ENCODE data around the gene GZMM.

GZMM gene

DNA sequence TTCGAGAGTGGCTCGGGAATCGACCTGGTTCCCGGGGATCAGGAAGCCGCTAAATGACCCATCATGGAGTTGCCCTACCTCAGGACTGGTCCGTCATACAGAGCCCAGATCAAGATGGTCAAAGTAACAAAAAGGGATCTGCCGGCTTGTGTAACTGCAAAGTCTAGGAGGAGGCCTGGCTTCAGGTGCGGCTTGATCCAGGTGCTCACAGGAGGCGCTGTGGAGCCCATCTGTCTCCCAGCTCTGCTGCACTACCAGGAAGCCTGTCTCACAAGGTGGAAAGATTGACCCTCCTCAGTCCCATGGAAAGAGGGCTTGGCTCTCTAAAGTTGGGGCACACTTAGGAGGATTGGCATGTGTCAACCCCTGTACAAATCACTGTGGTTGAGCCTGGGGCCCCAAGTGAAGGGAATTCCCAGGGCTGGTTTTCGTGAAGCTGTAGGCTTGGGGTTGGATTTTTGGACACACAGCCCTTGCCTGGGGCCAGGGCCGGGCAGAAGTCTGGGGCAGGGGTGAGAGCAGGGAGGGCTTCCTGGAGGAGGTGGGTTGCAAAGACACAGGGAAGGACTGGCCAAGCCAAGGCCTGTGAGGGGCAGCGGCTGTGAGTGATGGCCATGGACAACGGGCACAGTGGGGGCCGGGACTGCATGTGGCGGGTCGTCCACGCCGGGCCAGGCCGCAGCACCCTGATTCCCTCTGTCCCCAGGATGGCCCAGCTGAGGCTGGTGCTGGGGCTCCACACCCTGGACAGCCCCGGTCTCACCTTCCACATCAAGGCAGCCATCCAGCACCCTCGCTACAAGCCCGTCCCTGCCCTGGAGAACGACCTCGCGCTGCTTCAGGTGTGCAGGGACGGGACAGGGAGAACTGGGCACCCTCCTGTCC, 4.2 kb downstream of the GZMM start:
- no peak for TF ChIP-seq CTCF (conservative IDR thresholded peaks at IDR 0.05)
- no peak for TF ChIP-seq ZFX (IDR thresholded peaks at IDR 0.05)
- H3K27ac ChIP-seq: no peak overlapping the region

GRCh38 chr19:548886-549830, 5.3 kb downstream of the GZMM start:
- H3K27ac ChIP-seq: no peak overlapping the region
- TF ChIP-seq ZFX (IDR thresholded peaks at IDR 0.05) (no peak), CTCF (conservative IDR thresholded peaks at IDR 0.05) (no peak)

DNA sequence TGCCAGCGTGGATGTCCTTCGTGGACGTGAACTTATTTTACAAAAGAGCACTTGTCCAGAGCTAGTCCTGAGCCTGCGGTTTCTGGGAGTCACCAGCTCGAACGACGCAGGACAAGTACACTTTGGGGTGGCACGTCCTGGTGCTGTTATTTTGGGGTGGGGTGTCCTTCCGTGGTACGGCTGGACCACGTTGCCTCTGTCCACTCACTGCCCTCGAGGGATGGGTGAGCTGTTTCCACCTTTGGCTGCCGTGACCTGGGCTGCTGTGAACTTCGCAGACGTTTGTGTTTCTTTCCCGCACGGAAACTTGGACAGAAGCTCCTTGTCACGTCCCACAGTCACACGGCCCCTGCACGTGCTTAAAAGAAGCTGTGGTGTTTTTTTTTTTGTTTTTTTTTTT, 11.0 kb downstream of the GZMM start:
- H3K27ac ChIP-seq: no peak overlapping the region
- TF ChIP-seq CTCF (conservative IDR thresholded peaks at IDR 0.05) (no peak), ZFX (IDR thresholded peaks at IDR 0.05) (no peak)

- TF ChIP-seq CTCF (conservative IDR thresholded peaks at IDR 0.05): no peak
- TF ChIP-seq ZFX (IDR thresholded peaks at IDR 0.05): no peak
- H3K27ac ChIP-seq: no peak overlapping the region
Measured at GRCh38 chr19:555474-555808, 11.6 kb downstream of the GZMM start.

GRCh38 chr19:556611-557382, 12.9 kb downstream of the GZMM start:
- no peak for TF ChIP-seq CTCF (conservative IDR thresholded peaks at IDR 0.05)
- no peak for TF ChIP-seq ZFX (IDR thresholded peaks at IDR 0.05)
- peak overlapping the region; percentile 5; the same call in 1 of the 2 replicates for H3K27ac ChIP-seq

DNA sequence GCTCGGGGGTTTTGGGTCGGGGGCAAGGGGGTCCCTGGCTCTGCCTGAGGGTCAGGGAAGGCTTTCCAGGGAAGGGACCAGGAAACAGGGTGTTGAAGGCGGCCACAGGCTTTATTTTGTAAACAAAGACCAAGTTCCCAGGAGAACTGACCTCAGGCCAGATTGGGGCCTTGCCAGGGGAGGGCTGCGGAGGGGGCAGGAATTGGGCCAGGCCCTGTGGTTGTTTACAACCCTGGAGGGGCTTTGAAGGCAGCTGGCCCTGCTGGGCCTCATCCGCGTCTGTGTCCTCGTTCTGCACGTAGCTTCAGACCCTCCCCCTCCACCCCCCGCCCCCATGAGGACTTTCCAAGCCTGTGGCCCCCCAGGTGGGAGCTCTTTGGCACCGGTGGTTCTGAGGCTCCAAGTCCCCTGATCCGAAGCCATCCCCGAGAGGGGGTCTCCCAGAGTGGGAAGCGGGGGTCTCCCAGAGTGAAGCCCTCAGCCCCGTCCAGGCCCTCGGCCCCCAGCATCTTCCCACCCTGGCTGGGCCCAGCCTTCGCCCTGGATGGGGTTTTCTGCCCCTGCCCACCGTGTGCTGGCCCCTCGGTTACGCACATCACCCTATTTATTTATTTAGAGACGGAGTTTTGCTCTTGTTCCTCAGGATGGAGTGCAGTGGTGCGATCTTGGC, 15.1 kb downstream of the GZMM start:
- TF ChIP-seq CTCF (conservative IDR thresholded peaks at IDR 0.05): no peak
- no peak overlapping the region for H3K27ac ChIP-seq
